HG03103 (cell line): ENCODE measurements around the gene SH2D5.

Experiments used
- ATAC-seq: cut with Tn5 transposase; IDR thresholded peaks from one replicate; pipeline ENCODE4 v1.9.1; 2021; ENCODE audit warnings: low read depth; ENCODE audit not compliant: unreplicated experiment

Gene SH2D5

DNA sequence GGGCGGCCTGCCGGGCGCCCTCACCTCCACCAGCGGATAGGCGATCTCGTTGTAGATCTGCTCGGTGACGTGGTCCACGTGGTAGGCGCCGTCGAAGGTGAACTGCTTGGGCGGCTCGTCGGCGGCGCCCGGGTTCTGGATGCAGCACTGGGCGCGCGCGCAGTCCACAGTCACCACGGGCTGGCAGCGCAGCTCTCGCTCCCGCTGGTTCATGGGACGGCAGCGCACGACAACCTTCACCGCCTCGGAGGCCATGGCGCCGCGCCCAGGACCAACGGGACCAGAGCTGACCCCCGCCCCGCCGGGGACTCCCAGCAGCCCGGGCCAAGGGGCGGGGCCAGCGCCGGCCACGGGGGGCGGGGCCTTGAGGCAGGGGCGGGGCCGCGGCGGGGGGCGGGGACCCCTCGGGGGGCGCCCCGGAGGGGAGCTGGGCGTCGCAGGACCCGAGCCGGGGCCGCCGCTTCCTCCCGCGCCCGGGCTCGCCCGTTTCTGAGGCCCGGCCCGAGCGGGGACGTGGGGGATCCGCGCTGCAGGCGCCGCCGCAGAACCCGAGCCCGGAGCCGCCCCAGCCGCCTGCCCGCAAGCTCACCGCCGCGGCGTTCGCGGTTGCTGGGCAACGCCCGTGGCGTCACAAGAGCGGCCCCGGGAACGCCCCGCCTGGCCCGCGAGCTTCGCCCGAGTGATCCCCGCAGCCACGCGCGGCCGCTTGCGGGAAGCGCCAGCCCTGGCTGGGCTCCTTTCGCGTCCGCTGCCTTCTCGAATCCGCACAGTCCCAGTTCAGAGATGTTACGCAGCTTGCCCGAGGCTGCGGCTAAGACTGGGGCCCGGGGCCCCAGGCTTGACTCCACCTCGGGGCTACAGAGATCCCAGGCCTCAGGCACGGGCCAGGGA is 14.8 kb downstream of the SH2D5 start, which contains the start of gene KIF17:
Gene KIF17 (minus strand): TSS at position 556 of the 891 bp plus-strand sequence. CDS start 301 bp downstream, at position 255.
- ATAC-seq, result no peak

DNA sequence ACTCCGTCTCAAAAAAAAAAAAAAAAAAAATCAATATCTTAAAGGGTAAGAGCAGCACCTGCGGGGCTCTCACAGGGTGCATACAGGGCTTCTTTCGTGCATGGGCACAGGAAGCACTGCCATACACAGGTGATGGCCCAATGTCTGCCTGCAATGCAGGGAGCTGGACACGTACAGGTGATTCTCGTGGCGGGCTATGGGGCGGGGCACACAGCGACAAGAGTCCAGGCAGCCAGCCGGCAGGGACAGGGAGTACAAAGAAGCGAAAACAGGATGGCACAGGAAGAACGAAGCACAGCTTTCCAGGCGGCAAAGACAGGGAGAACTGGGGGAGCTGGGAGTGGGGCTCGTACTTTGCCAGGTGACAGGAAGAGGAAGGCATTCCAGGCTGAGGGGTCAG is 16.3 kb downstream of the SH2D5 start:
- ATAC-seq, result no peak

DNA sequence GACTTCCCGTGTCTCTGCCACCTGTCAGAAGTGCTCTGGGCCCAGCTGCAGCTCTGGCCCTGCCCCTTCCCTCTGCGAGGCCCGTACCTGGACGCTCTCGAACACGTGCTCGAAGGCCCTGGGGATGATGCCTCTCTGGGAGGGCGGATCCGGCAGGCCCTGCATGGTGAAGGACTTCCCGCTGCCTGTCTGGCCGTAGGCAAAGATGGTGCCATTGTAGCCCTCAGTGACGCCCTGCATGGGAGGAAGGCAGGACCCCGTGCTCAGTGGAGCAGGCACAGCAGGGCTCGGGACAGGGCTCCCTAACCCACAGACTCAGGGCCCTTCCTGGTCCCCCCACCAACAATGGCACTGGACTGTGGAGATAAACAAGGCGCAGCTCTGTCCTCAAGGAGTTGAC is 17.1 kb downstream of the SH2D5 start:
- no peak for ATAC-seq

DNA sequence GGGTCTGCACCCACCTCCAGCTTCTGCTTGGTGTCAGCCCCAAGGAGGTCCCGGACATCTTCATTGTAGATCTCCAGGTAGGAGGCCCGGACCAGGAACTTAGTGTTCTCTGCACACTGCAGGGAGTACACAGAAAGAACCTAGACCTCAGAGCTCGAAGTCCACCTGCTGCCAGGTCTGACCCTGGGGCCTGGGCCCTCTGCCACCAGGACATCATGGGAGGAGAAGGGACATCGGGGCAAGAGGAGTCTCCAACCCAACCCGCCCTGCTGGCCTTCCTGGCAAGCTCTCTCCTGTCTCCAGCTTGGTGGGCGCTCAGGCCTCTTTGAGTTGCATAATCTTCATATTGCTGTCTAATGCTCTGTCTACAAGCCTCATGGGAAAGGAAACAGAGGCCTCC is 19.1 kb downstream of the SH2D5 start:
- ATAC-seq, result no peak

DNA sequence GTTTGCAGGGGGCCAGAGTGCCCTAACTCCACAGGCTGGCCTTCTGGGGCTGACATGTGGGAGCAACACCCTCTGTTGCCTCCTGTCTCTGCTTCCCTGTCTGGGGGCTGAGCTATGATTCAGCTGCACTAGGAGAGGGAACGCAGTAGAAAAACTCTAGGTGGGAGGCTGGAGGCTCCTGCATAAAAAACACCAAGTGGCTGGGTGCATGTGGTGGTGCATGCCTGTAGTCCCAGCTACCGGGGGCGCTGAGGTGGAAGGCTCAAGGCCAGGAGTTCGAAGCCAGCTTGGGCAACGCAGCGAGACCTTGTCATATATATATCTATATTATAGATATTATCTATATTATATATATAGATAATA is 20.3 kb downstream of the SH2D5 start:
- no peak for ATAC-seq

DNA sequence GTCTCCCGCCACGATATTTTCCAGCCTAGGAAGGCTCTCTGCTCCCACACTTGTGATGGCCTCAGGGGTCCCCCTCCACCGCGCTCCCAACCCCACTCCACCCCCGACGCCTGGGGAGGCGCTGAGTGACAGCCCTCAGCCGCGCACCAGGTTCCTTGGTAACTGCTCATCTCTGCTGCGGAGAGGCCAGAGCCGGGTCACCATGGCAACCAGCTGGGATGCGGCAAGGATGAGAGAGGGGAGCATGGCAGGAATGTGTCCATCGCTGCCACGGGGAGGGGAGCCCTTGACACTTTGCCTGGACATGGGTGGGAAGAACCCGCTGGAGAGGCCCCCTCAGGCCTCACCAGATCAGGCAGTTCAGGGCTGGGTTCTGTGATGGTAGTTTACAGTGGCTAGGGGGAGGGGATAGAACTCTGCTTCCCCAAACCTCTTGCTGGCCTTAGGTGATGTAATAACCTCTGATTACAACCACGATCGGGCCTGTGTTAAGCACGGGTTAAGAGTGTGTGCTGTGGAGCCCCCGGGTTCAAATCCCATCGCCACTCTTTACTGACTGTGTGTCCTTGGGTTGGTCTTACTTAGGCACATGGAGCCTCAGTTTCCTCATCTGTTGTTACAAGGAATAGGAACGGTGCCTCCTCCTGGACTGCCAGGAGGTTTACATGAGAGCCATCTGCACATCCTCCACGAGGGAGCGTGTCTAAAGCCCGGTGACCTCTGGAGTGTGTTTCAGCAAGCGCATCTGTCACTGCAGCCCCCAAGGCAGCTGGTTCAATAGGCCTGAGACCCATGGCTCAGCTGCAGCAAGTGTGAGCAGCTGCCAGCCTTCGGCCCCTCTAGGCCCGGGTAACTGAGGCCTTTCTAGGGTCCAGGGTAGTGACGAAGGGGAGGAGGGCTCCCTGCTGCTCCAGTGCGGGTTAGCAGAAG is 21.0 kb downstream of the SH2D5 start:
- ATAC-seq, result no peak

DNA sequence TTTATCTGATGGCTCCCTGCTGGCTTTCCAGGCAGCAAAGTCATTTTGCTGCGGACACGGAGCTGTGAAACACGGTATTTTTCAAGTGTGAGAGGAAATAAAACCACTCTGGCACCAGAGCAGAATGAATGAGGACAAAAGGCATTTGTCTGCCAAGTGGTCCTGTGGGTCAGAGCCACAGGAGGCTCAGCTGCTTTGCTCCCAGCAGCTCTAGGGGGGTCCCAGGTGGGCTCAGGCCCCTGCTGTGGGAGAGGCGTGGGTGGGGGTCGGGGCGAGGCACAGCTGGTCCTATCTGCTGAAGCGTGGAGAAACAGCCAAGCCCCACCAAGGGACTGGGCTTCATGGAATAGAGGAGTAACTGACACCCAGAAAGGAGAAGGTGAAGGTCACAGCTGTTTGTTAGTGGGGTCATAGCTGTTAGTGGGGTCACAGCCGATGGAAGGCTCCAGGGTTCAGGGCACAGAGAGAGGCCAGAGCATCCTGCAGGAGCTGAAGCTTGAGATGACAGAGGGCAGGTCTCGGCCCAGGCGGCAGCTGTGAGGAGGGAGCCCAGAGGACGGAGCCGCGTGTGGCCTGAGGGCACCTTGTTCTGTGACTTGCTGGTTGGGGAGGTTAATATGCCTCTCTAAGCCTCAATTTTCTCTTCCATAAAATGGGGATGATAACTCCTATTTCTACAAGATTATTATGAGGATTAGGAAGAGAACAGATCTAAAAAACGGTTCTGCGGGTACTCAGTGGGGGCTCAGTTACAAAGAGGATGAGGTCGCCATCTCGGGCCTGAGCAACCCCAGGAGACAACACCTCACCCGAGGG is 21.8 kb downstream of the SH2D5 start:
- ATAC-seq, result no peak

DNA sequence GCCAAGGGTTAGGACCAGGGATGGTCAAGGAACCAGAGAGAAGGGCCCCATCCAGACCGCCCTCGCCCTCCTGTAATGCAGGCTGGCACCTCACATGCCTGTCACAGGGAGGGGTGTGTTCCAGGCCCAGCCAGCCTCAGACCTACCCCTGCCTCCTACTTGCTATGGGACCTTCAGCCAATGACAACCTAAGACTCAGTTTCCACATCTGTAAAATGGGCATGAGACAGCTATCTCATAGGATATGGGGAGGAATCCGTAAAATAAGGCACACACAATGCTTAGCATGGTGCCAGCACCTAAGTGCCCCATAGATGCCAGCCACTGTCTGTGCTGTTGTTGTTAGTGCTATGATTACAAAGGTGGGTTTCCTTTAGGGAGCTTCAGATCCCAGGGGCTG is 22.6 kb downstream of the SH2D5 start:
- ATAC-seq, result no peak

DNA sequence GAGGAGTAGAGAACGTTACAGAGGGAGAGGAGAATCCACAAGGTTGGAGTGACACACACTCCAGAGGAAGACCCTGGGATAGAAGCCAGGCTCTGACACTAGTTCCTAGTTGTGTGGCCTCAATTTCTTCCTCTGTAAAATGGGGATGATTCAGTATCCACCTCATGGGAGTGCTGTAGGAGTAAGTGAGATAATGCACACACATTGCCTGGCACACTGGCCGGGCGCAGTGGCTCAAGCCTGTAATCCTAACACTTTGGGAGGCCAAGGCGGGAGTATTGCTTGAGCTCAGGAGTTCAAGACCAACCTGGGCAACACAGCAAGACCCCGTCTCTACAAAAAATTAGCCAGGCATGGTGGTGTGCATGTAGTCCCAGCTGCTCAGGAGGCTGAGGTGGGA is 23.6 kb downstream of the SH2D5 start:
- no peak for ATAC-seq

DNA sequence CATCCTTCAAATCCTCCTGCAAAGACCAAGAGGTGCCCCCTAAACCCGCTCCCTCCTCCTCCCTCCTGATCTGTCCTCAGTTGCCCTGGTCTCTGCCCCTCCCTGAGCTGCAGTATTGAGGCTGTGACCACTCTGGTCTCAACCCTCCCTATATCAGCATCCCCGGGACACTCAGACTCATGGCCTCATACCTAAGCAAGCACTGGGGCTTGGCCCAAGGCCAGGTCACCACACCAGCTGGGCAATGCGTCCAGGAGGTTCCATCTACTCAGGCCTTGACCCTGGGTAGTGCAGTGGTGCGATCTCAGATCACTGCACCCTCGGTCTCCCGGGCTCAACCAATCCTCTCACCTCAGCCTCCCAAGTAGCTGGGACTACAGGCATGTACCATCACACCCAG is 24.4 kb downstream of the SH2D5 start:
- no peak for ATAC-seq

DNA sequence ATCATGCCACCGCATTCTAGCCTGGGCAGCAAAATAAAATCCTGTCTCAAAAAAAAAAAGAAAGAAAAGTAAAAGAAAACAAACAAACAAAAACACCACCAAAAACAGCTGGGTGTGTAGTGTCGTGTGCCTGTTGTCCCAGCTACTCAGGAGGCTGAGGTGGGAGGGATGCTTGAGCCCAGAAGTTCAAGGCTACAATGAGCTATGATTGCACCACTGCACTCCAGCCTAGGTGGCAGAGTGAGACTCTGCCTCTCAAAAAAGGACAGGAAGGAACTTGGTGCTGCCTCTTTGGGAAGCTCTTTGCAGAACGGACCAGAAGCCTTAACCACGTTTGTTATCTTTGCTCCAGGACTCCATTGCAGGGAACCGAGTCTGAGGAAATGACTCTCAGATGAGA is 25.7 kb downstream of the SH2D5 start:
- no peak for ATAC-seq

DNA sequence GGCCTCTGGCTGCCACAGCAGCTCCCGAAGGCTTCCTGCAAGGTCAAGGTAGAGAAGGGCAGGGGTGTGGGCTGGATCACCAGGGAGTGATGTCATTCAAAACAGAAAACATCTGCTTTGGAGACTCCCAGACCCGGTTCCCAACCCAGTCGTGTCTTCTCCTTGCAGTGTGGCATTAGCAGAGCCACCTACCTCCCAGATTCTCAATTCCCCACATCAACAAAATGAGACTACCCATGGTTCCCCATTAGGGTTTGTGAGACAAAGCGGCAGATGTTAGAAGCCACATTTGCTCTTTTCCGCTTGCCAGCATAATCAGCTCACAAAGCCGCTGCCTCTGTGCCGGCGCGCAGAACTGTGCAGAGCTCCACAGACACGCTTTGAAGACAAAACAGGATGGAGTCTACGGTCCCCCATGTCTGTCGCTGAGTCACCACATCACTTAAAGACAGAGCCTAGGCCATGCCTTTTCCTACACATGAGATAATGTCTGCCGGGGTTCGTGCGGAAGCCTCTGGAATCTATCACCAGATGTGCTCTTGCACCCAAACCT is 27.2 kb downstream of the SH2D5 start:
- ATAC-seq, result no peak

DNA sequence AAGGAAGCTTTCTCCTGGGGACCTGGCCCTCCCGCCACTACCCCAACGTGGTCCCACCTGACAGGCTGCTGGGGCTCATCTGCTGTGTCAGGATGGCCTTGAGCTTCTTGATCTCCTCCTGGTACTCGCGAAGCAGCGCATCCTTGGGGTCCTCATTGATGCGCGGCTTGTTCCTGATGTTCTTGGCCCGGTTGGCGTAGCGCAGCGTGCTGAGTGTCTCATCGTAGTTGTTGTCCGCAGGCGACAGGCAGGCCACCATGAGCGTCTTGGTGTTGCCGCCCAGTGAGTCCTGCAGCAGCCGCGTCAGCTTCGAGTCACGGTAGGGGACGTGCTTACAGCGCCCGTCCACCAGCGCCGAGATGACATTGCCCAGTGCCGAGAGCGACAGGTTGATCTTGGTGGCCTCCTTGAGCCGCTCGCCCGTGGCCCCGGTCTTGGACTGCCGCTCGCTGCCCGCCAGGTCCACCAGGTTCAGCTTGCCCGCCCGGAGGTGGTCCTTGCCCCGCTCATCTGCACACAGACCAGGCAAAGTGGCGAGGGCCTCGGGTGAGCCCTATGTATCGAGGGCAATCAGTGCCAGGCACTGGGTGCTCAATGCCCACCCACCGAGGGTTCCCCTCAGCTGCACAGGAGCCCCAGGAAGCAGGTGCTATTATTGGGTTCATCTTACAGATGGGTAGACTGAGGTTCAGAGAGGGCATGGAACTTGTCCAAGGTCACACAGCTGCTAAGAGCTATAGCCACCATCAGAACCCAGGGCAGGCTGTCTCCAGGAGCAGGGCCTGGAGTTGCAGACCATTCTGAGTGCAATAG is 27.9 kb downstream of the SH2D5 start:
- no peak for ATAC-seq

DNA sequence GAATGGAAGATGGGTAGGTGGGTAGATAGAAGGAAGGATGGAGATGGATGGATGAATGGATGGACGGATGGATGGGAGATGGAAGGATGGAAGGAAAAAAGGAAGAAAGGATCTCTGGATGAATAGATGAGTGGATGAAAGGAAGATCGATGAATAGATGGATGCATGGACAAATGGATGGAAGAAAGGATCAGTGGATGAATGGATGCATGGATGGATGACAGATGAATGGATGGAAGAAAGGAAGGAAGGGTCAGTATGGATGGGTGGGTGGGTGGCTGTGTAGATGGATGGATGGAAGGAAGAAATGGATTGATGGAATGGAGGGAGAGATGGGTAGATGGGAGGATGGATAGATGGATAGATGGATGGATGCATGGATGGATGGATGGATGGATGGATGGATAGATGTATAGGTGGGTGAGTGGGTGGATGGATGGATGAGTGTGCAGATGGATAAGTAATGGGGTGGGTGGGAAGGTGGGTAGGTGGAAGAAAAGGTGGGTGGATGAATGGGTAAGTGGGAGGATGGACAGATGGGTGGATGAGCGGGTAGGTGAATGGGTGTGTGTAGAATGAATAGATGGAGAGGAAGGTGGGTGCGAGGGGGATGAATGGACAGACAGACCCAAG is 29.3 kb downstream of the SH2D5 start:
- no peak for ATAC-seq

DNA sequence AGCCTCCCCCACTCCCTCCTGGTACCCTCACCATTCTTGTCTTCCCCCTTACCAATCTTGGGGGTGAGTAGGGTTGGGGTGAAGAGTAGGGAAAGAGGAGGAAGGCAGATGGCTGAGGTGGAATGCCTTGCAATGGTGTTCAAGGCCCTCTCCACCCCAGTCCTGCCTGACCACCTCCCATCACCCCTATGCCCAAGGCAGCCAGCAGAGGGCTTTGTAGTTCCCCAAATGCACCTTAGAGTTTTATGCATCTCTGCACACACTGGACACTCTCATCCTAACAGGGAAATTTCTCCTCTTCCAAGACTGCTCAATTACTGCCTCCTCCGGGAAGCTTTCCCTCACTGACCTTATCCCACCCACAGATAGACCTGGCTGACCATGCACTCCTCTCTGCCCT is 30.1 kb downstream of the SH2D5 start:
- ATAC-seq, result no peak

DNA sequence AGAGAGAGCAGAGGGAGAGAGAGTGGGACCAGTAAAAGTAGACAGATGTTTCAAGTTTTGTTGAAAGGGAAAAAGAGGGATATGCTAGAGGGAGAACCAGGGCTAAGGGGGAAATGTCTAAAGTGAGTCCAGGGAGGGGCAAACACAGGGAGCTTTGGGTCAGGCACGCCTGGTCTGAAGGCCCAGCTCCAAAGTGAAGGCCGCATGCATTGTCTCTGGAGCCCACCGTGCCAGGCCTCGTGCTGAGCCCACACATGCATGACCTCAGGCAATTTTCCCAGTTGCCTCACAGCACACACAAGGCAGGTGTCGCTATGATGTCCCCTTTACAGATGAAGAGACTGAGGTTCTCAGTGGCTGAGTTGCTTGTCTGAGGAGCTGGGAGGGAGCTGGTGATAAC is 30.7 kb downstream of the SH2D5 start:
- ATAC-seq, result no peak

DNA sequence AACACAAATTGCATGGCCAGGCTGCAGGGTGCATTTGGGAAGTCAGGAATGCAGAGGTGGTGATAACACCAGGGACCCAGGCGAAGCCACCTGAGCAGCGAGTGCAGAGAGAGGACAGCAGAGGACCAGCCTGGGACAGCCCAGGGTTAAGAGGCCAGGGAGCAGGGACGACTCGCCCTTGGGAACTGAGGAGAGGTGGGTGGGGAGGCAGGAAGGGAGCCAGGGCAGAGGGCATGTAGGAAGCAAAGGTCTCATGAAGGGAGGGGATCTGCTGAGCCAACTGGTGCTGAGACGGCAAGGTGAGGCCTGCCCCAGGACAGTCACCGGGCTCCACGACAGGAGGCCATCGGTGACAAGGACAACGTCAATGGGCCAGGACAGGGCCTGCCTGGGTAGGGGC is 31.1 kb downstream of the SH2D5 start:
- ATAC-seq, result no peak

DNA sequence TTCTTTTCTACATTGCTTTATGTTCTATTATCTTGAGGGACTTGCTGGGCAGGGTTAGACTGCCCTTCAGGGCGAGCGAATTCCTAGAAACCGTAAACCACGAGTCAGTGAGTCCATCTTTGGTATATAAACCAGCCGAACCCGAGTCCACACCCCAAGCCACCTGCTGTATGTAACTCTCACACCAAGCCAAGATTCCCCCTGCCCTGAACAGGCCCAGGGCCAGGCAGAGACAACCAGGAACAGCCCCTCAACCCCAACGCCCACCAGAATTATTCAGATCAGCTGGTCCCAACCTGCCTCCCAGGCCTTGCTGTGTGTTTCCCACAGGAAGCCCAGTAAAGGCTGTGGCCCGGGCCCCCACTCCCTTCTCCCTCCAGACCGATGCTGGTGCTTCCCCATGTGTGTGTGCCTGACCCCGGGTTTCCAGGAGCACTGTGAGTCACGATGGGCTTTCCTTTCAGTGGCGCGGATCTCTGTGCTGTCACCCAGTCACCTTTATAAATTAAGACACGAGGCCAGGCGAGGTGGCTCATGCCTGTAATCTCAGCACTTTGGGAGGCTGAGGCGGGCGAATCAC is 31.8 kb downstream of the SH2D5 start:
- no peak for ATAC-seq

DNA sequence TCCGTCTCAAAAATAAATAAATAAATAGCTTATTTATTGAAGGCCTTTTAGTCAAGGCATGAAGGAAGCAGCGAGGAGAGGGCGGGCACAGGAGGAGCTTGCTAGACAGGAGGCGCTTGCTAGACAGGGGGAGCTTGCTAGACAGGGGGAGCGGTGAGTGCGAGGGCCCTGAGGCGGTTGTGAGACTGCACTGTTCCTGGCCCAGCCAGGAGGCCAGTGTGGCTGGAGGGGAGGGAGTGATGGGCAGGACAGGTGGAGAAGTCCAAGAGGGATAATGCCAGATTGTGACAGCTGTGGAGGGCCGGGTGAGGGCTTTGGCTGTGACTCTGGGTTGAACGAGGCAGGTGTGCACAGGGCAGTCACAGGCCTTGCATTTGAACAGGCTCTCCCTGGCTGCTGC is 32.9 kb downstream of the SH2D5 start:
- ATAC-seq, result no peak
